Adrenal gland (tissue), 12 donors: ENCODE data around the gene SLC44A5. TPM values are rescaled to one million over a fixed set of nuclear protein-coding genes. Genes with fewer than 3 reads are reported as not detected.

Experiments used
- DNase-seq, 7 donors: peaks; one replicate each; pipeline ENCODE4 v3.0.0-alpha.2; 2019 to 2020
- H3K27ac ChIP-seq, 5 donors: fragments of 200-600 bp; sonication (generic) in 4 of 5; 1 replicate in 3 of 5; 2 replicates in 2 of 5; pipeline versions ENCODE4 v1.5.1 to v1.8.0; 2016 to 2020; ENCODE audit warnings: mild to moderate bottlenecking in 1 of 5
- H3K27me3 ChIP-seq: fragments of 200-600 bp; 2 replicates; pipeline ENCODE4 v1.8.0; 2021
- H3K36me3 ChIP-seq, 2 donors: fragments of 200-600 bp; replicated peaks in 1 of 2; 1 replicate in 1 of 2; 2 replicates in 1 of 2; pipeline versions ENCODE4 v1.5.1 to v1.8.0; 2018 to 2022
- H3K4me1 ChIP-seq, 2 donors: fragments of 200-600 bp; replicated peaks in 1 of 2; 1 replicate in 1 of 2; 2 replicates in 1 of 2; pipeline versions ENCODE4 v1.5.1 to v1.8.0; 2018 to 2021
- H3K4me3 ChIP-seq, 4 donors: fragments of 200-600 bp; sonication (generic) in 3 of 4; one replicate each; pipeline ENCODE4 v1.5.1; 2016 to 2018
- H3K9me3 ChIP-seq, 3 donors: fragments of 200-600 bp; sonication (generic) in 1 of 3; replicated peaks in 1 of 3; 1 replicate in 2 of 3; 2 replicates in 1 of 3; pipeline versions ENCODE4 v1.5.1 to v1.8.0; 2016 to 2021
- POLR2A ChIP-seq, 2 donors: fragments of 450-650 bp; IDR thresholded peaks; one replicate each; pipeline ENCODE4 v1.6.1; 2017; ENCODE audit warnings: antibody characterized with exemption in 2 of 2, mild to moderate bottlenecking in 2 of 2, moderate library complexity in 1 of 2
- WGBS, 4 donors: extraction: QIAGEN DNeasy Blood & Tissue Kit in 2 of 4; methylation state at CpG; one replicate each; pipeline versions ENCODE4 v1.1.5 to v1.1.7; 2013 to 2017; 5-methylcytosine and 5-hydroxymethylcytosine counted together
- intact Hi-C, 2 donors: fragments of 100-400 bp; cut with DNase I; formaldehyde crosslinking; loops; one replicate each; pipeline versions ENCODE4 v1.14.1 to v1.15.0; 2022 to 2023
- polyA plus RNA-seq, 3 donors: library from polyadenylated mRNA; stranded (reverse); fragments of 200-250 nt in 2 of 3; fragments of 350-450 nt in 1 of 3; fragmentation: Illumina TruSeq in 1 of 3; extraction: RNeasy Lipid Tissue Mini Kit (QIAGEN cat#74804) in 1 of 3; gene quantifications; one replicate each; pipeline ENCODE4 v1.2.3, GENCODE V29; 2013 to 2014
- total RNA-seq, 9 donors: library from RNA; depleted of rRNA in 4 of 9; stranded (reverse); fragments of >200 nt in 4 of 9; fragments of 120-200 nt in 1 of 9; fragmentation: NEBNext Ultra II Directional in 1 of 9; extraction: Animal tissue kit (Norgen Biotek cat#: 25700) in 1 of 9; gene quantifications; one replicate each; pipeline versions ENCODE4 v1.1.0 to v1.2.4, GENCODE V29; 2013 to 2023
- TF ChIP-seq, protein P1 (sequence below), 6 experiments: fragments of 450-650 bp in 4 of 6; fragments of 200-600 bp in 2 of 6; sonication (generic) in 1 of 6; IDR thresholded peaks; 1 replicate in 5 of 6; 2 replicates in 1 of 6; pipeline versions ENCODE4 v1.5.1 to v1.8.0; 2016 to 2021; ENCODE audit warnings: antibody characterized with exemption in 6 of 6, mild to moderate bottlenecking in 2 of 6, moderate library complexity in 1 of 6
- donor health status: healthy with polysubstance abuse.
- donor health status: Bipolar disorder and iron deficiency.
- donor health status: DM: yes; HTN: yes; CAD: no.
- donor health status: DM: no; HTN: no; CAD: no.
- donor health status: DM: no; HTN: no; CAD: no.
- donor health status: DM: yes; HTN: yes; CAD: no.

Gene SLC44A5
- total and polyA plus RNA-seq, 12 donors: 0.17 to 2.2 (median 0.48) TPM

DNA sequence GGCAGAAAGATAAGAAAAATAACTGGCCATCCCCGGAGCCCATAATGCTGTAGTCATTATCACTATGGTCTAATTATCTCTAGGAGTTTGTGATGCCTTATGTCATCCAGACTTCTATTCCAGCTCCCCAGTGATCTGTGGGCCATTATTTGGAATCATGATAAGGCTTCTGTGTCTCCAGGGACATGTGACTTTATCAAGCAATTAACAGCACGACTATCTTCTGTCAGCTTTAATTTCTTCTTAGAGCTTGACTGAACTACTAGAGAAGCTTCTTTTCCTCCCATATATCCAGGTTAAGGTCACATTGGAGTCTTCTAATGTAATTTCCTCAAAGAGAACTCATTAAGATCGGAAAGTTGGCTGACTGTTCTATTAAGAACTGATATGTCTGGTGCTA lies 376.4 kb downstream of the SLC44A5 start:
- intact Hi-C loops: loop anchor here in 1 of 2 donors (10.0 kb wide), 1 partner anchor 1380 kb away; no protein-coding TSS in a partner anchor
- TF ChIP-seq, protein P1, sequence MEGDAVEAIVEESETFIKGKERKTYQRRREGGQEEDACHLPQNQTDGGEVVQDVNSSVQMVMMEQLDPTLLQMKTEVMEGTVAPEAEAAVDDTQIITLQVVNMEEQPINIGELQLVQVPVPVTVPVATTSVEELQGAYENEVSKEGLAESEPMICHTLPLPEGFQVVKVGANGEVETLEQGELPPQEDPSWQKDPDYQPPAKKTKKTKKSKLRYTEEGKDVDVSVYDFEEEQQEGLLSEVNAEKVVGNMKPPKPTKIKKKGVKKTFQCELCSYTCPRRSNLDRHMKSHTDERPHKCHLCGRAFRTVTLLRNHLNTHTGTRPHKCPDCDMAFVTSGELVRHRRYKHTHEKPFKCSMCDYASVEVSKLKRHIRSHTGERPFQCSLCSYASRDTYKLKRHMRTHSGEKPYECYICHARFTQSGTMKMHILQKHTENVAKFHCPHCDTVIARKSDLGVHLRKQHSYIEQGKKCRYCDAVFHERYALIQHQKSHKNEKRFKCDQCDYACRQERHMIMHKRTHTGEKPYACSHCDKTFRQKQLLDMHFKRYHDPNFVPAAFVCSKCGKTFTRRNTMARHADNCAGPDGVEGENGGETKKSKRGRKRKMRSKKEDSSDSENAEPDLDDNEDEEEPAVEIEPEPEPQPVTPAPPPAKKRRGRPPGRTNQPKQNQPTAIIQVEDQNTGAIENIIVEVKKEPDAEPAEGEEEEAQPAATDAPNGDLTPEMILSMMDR (IDR thresholded peaks at IDR 0.05): no peak
- no peak for TF ChIP-seq POLR2A (IDR thresholded peaks at IDR 0.05)
- WGBS, 4 donors: 31 to 49% (median 43%) methylated on average over 3 of the region's 3 CpGs
- Histone ChIP-seq H3K9me3 (no peaks in the 10 kb centered on the region), H3K4me3 (no peak overlapping the region), H3K27ac (no peak overlapping the region), H3K36me3 (no peaks in the 10 kb centered on the region), H3K27me3 (no peaks in the 10 kb centered on the region), H3K4me1 (no peaks in the 10 kb centered on the region)
- DNase-seq: no peak

DNA sequence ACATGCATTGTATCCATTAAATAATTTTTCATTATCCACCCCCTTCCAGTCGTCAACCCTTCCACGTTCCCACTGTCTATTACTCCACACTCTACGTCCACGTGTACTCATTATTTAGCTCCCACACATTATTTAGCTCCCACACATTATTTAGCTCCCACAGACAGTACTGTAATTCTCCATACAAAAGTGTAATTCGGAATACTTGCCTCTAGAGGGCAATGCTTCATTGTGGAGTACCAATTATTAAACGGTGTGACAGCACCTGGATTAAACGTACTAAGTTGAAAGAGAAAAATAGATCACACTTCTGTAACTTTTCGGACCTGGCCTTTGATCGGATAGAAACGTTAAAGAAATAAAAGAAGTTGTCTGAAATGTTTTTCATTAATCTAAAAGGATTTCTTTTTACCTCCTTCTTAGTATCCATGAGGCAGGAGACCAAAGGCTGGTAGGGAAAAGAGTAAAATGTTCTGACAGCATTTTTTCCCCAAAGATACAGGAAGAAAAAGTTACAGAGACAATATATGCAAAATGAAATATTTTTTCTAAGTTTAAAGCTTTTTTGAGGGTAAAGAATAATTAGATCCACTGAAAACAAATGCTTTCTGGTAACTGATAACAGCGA lies 377.5 kb downstream of the SLC44A5 start:
- Histone ChIP-seq H3K4me1 (no peaks in the 10 kb centered on the region), H3K27me3 (no peaks in the 10 kb centered on the region), H3K36me3 (no peaks in the 10 kb centered on the region), H3K9me3 (no peaks in the 10 kb centered on the region), H3K4me3 (no peak overlapping the region), H3K27ac (no peak overlapping the region)
- TF ChIP-seq, protein P1 (IDR thresholded peaks at IDR 0.05): peak; percentile 40 to 59 (median 52)
- no peak for TF ChIP-seq POLR2A (IDR thresholded peaks at IDR 0.05)
- intact Hi-C loops: loop anchor here in 1 of 2 donors (10.0 kb wide), 1 partner anchor 1381 kb away; no protein-coding TSS in a partner anchor
- no peak for DNase-seq
- WGBS, 4 donors: 10 to 17% (median 13%) methylated on average over 11 of the region's 11 CpGs

DNA sequence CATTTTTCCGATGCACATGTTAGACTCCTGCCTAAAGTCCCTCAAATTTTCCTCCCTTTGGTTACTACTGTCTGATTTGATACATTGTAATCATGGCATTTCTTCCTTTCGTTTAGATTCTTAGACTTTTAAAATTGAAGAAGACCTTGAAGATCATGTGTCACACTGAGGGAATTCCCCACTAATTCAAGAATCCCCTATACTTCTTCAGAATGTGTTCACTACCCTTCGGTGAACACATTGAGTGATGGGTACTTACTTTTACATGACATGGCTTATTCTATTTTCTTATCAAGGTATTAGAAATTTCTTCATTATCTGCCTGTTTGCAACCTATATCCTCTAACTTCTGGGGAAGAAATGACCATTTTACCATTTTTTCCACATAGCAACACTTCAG lies 390.8 kb downstream of the SLC44A5 start:
- peaks cover 3% of the 10 kb centered on the region for H3K27me3 ChIP-seq
- no peak overlapping the region for H3K4me3 ChIP-seq
- no peaks in the 10 kb centered on the region for H3K9me3 ChIP-seq
- DNase-seq: no peak
- 53 to 81% (median 60%) methylated on average over 3 of the region's 3 CpGs for WGBS, 4 donors
- TF ChIP-seq, protein P1 (IDR thresholded peaks at IDR 0.05): no peak
- TF ChIP-seq POLR2A (IDR thresholded peaks at IDR 0.05): no peak
- H3K36me3 ChIP-seq: no peaks in the 10 kb centered on the region
- H3K4me1 ChIP-seq: no peaks in the 10 kb centered on the region
- H3K27ac ChIP-seq: no peak overlapping the region
- intact Hi-C loops: no loop called here

DNA sequence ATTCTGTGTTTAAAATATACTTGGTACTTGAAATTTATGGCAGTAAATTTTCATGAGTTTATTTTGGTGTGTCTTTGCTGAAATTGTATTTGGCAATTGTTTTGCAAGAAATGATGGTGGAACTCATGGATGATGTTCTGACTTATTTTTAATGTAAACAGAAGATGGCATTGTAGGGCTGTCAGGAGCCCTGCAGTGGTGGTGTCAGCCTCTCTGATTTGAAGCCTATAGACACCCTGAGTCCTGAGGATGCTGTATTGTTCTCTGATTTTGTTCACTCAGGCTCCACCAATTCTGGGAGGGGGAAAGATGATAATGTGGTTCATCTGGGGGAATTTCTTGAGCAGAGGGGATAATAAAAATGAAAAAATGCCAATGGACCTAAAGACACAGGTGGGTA lies 396.9 kb downstream of the SLC44A5 start:
- intact Hi-C loops: no loop called here
- Histone ChIP-seq H3K4me1 (no peaks in the 10 kb centered on the region), H3K27me3 (peaks cover 3% of the 10 kb centered on the region), H3K36me3 (no peaks in the 10 kb centered on the region), H3K4me3 (no peak overlapping the region), H3K27ac (no peak overlapping the region), H3K9me3 (no peaks in the 10 kb centered on the region)
- no peak for TF ChIP-seq POLR2A (IDR thresholded peaks at IDR 0.05)
- TF ChIP-seq, protein P1 (IDR thresholded peaks at IDR 0.05): no peak
- no peak for DNase-seq
